Activated naive CD4-positive, alpha-beta T cell treated with anti-CD3 and anti-CD28 coated beads, Interleukin-2, amount 50 U/mL, for 16 hours (primary cell): ENCODE measurements around the gene HTR5A.

Experiments used
- DNase-seq: peaks from one replicate; pipeline ENCODE4 v3.0.0-alpha.2; 2020

Gene HTR5A

GRCh38 chr7:155093596-155093995, 23.5 kb downstream of the HTR5A start:
- DNase-seq, result no peak

GRCh38 chr7:155094636-155095135, 24.6 kb downstream of the HTR5A start:
- DNase-seq, result no peak

DNA sequence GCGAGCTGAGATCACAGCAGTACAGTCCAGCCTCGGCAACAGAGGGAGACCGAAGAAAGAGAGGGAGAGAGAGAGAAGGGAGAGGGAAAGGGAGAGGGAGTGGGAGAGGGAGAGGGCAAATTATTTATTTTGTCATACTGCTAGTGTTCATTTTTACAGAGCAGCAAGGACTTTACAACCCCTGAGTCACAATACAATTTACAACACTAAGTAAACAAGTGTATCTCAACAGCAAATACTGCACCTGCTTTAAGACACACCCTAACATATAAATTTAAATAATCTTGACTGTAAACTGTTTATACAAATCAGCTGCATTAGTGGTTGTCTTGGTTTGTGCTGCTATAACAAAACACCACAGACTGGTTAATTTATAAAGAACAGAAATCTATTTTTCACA, 27.2 kb downstream of the HTR5A start:
- DNase-seq, result no peak

DNA sequence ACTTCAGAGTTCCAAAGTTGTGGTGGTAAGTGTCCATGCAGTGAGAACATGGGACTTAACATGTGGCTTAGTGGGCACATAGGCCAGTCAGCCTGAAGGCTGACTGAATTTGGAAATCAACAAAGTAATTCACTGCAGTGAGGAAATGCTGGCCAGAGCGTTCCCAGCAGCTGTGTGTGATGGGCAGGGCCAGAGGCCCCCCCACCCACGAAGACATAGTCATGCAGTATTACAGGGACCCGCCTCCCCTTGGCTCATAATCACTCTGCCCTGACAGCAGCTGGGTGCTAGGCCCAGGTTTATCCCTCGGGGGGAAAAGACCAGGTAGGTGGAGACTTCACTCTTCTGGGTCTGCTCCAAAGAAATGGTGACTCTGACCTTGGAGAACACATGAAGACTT, 33.7 kb downstream of the HTR5A start:
- no peak for DNase-seq

DNA sequence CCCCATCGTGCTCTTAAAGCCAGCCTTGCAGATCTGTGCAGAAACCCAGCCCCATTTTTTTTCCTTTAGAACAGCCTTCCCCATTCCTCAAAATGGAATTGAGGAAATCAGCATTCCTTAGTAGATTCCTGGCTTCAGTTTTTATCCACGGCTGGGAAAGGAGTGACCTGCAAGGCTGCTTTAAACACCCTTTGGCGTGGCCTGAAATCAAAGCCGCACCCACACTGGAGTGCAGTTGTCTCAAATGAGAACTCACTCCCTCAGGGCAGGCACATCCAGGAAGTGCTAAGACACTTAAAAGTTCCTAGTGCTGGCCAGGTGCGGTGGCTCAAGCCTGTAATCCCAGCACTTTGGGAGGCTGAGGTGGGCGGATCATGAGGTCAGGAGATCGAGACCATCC, 34.8 kb downstream of the HTR5A start:
- DNase-seq, result no peak

DNA sequence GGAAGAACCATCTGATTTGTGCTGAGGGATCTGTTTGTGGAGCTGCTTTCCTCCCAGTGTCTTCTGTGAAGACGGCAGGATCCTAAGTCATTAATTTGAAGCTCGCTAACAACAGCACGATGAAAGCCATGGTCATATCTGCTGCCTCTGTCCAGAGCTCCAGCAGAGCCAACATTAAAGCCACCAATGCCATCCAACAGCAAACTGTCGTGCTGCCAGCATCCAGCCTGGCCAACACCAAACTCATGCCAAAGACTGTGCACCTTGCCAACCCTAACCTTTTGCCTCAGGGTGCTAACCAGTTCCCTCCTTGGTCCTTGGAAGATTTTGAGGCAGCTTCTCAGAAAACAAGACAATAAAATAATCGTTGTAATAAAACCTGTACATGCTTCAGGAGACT, 36.2 kb downstream of the HTR5A start:
- no peak for DNase-seq

DNA sequence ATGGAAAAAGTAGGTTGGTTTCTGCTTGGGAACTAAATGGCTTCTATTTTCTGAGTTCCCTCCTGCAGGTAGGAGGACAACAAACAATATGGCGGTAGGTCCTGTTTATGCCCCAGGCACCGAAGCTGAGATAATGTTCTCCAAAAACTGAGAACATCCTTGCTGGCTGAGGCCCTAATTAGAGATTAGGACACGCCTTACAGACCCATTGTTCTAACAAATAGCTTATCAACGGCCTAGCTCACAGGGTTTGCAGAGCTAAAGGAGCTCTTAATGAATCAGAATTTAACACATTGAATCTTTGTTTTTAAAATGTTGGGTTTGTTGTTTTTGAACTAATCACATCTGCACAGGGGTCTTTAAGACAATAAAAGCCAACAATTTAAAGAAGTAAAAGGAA, 37.0 kb downstream of the HTR5A start:
- DNase-seq, result no peak

DNA sequence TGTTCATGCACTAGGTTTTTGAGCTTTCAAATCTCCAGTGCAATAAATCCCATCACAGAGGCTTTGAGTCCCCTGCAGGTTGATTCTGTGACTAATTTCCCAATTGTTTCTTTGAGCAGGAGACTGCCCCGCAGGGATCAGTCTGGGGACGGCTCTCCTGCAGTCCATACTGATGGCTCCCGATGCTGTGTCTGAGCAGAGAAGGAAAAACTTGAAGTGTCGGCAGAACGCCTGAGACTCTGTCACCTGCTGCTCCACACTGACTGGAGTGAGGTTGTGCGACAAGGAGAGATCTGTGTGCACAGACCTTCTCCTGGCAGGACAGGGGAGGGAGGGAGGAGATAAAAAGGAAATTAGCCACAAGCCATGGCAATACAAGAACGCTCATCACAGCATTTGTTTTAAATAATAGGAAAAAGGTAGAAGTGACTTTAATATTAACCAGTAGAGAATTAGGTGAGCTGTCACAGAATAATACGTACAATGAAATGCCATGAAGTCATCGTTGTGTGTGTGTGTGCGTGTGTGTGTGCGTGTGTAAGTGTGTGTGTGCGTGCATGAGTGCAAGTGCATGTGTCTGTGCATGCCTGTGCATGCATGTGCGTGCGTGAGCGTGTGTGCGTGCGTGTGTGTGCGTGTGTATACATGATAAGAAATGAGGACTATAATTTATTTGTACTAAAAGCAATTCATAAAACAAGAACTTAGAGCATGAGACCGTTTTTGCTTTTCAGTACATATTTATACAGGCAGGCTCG, 38.2 kb downstream of the HTR5A start:
- no peak for DNase-seq

DNA sequence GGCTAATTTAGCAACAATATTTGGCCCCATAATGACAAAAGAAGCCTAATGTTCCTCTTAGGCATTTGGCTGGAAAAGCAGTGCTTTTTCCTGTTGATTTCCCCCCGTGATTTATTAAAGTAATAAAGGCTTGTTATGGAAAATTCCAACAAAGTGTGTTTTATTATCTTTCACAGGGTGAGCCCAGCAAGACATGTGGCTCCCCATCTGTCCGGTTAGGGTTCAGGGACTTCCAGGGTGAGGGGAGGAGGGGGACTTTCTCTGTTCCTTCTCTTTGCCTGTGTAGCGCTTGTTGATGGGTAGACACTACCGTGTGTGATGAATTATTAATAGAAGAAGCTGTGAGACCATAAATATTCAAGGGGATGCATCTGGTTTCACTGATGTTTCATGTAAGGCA, 39.0 kb downstream of the HTR5A start:
- DNase-seq, result no peak

GRCh38 chr7:155115288-155115687, 45.2 kb downstream of the HTR5A start:
- DNase-seq, result no peak

DNA sequence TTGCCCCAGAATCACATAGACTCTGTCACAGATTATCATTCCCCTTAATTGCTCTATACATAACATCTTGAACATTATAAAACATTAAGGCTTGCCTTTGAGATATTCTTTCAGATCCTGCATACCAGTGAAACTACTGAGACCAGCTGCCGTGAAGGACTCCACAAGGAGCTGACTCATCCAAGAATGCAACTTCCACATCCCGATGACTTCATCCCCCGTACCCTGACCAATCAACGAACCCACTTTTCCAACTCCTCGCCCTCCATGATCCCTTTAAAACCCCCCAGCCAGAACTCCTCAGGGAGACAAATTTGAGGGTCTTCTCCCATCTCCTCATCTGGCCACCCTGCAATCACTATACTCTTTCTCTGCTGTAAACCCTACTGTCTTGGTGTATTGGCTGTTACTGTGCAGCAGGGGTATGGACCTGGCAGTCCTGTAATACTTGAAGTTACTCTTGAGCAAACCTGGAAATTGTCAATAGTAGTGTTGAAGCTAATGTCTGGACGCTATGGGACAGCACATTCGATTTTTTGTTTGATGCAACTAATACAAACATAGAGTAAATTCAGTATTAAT, 49.8 kb downstream of the HTR5A start:
- DNase-seq, result no peak

DNA sequence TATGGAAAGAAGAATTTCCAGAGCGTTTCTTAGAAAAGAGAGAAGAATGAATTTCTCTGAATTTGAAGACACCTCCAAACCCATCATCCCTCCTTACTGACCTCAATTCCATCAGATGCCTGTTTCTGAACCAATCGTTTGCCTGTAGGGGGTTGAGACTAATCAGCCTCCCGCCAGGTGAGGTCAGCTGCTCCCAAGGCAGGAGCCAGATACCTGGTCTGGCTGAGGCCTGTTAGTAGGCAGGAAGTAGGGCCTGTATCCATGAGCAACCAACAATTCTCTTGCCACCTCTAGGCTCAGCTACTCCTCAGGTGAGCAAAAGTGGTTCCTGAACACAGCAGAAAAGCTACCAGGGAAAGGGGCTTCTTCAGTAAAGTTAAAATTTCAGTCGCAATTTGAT, 50.3 kb downstream of the HTR5A start:
- no peak for DNase-seq

DNA sequence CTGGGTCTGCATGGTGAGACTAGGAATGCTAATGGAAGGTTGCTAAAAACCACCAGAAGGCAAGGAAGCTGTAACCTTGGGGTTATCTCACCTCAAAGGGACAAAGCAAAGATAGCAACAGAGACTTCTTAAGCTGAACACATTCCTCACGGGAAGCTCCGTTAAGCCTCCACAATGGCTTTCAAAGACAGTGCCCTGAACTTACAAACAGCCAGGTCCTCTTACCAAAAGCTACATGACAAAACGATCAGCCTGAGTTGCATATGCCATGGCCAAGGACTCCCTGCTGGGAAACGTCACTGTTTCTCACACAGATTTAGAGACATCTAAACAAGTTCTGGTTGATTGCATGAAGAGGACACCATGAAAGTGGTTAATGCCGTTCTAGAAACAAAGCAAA, 52.7 kb downstream of the HTR5A start:
- no peak for DNase-seq

GRCh38 chr7:155123413-155123812, 53.3 kb downstream of the HTR5A start:
- DNase-seq, result no peak

- no peak for DNase-seq
Observed at GRCh38 chr7:155124706-155125105, 54.6 kb downstream of the HTR5A start.

GRCh38 chr7:155129186-155129585, 59.1 kb downstream of the HTR5A start:
- DNase-seq, result no peak

DNA sequence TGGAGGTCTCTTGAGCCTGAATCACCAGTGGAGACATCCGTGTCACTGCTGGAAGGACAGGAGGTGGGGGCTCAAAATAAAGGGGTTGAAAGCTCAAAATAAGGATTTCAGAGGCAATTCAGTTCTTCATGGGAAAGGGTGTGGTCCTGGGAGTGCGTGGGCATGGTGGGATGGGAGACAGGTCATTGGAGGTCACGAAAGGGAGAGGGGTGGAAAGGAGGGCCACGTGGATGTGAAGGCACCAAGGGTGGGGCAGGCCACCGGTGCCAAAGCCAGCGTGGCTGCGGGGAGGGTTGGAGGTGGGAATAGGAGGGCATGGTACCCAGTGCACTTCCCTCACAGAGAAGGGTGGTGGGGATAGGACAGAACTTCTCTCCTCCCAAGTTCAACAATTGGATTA, 59.7 kb downstream of the HTR5A start:
- DNase-seq, result no peak

- DNase-seq, result no peak
Observed at GRCh38 chr7:155130493-155130892, 60.4 kb downstream of the HTR5A start.

GRCh38 chr7:155131090-155131489, 61.0 kb downstream of the HTR5A start:
- DNase-seq, result no peak

DNA sequence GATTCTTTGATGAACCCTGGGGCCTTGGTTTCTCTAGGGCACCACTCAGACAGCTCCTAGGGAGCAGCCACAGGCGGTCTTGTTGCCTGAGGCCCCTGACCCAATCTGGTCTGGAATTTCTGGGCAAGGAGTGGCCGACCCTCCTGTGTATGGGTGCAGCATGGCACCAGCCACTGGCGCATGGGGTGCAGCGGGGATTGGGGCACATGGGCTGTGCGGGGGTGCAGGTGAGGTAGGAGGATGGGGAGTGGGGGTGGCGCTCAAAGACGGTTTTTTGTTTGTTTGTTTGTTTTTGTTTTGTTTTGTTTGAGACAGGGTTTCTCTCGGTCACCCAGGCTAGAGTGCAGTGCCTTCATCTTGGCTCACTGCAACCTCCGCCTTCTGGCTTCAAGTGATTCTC, 62.3 kb downstream of the HTR5A start:
- no peak for DNase-seq

- DNase-seq, result no peak
Observed at GRCh38 chr7:155136619-155137243, 66.6 kb downstream of the HTR5A start.
